ENCODE measurements around the gene ELF1. TPM values are rescaled to one million over a fixed set of nuclear protein-coding genes. Genes with fewer than 3 reads are reported as not detected.

The ELF1 gene
- total and polyA plus RNA-seq, 12 donors: 9.9 to 60.5 (median 38.2) TPM

- no peaks in the 10 kb centered on the region for H3K27me3 ChIP-seq
- intact Hi-C loops (cut with DNase I): loop anchor here in 2 of 10 donors (5.0 kb wide), 1 partner anchor 36 kb away; no protein-coding TSS in a partner anchor
- DNase-seq (no peak), ATAC-seq (no peak)
- TF ChIP-seq CTCF (IDR thresholded peaks at IDR 0.05): no peak
- H3K4me1 ChIP-seq: peaks cover 0 to 29% (median 7%) of the 10 kb centered on the region in 9 donors
- H3K9me3 ChIP-seq: no peaks in the 10 kb centered on the region
- H3K36me3 ChIP-seq: peaks cover 0 to 100% (median 42%) of the 10 kb centered on the region in 9 donors
- WGBS, 2 donors: 95 to 96% methylated on average over 1 of the region's 1 CpG
- H3K4me3 ChIP-seq: no peak overlapping the region
- H3K27ac ChIP-seq: no peak overlapping the region
These were observed 72.6 kb downstream of the ELF1 start for GRCh38 chr13:40946485-40946884.

- intact Hi-C loops (cut with DNase I): no loop called here
- Histone ChIP-seq H3K27me3 (no peaks in the 10 kb centered on the region), H3K9me3 (no peaks in the 10 kb centered on the region), H3K36me3 (peaks cover 0 to 100% (median 42%) of the 10 kb centered on the region in 9 donors), H3K4me1 (peaks cover 0 to 31% (median 7%) of the 10 kb centered on the region in 9 donors), H3K4me3 (no peak overlapping the region), H3K27ac (peak overlapping the region in 2 of 10 donors; percentile 2 to 6)
- ATAC-seq: no peak
- DNase-seq: peak in 1 of 2 donors; percentile 17
- no peak for TF ChIP-seq CTCF (IDR thresholded peaks at IDR 0.05)
These were observed 76.0 kb downstream of the ELF1 start for GRCh38 chr13:40943073-40943472.

GRCh38 chr13:40941581-40941980 is 77.5 kb downstream of the ELF1 start:
- Histone ChIP-seq H3K27me3 (no peaks in the 10 kb centered on the region), H3K36me3 (peaks cover 0 to 100% (median 45%) of the 10 kb centered on the region in 9 donors), H3K4me1 (peaks cover 0 to 20% (median 5%) of the 10 kb centered on the region in 9 donors), H3K4me3 (no peak overlapping the region), H3K27ac (peak overlapping the region in 2 of 10 donors; percentile 23 to 40), H3K9me3 (no peaks in the 10 kb centered on the region)
- DNase-seq (no peak), ATAC-seq (no peak)
- no peak for TF ChIP-seq CTCF (IDR thresholded peaks at IDR 0.05)
- 85 to 94% methylated on average over 5 of the region's 5 CpGs for WGBS, 2 donors
- intact Hi-C loops (cut with DNase I): no loop called here

- H3K27ac ChIP-seq: peak overlapping the region in 4 of 10 donors; percentile 12 to 40 (median 20)
- 77 to 80% methylated on average over 6 of the region's 6 CpGs for WGBS, 2 donors
- ATAC-seq (peak in 7 of 8 donors; percentile 80 to 96 (median 87)), DNase-seq (peak in 1 of 2 donors; percentile 7)
- peaks cover 0 to 16% (median 5%) of the 10 kb centered on the region in 9 donors for H3K4me1 ChIP-seq
- H3K9me3 ChIP-seq: no peaks in the 10 kb centered on the region
- intact Hi-C loops (cut with DNase I): no loop called here
- H3K4me3 ChIP-seq: no peak overlapping the region
- no peaks in the 10 kb centered on the region for H3K27me3 ChIP-seq
- H3K36me3 ChIP-seq: peaks cover 0 to 100% (median 45%) of the 10 kb centered on the region in 9 donors
- no peak for TF ChIP-seq CTCF (IDR thresholded peaks at IDR 0.05)
These were observed 78.3 kb downstream of the ELF1 start for GRCh38 chr13:40940841-40941240.
